Small intestine (tissue), 4 donors: ENCODE data around the gene DRAXIN. TPM values are rescaled to one million over a fixed set of nuclear protein-coding genes. Genes with fewer than 3 reads are reported as not detected.

Source experiments
- polyA plus RNA-seq, 4 donors: library from polyadenylated mRNA; stranded (reverse) in 3 of 4; unstranded in 1 of 4; fragments of 200-250 nt in 3 of 4; fragments of 120-200 nt in 1 of 4; gene quantifications; one replicate each; pipeline versions ENCODE4 v1.2.1 to v1.2.3, GENCODE V29; 2013
- donor health status: healthy with polysubstance abuse.
- donor health status: Bipolar disorder and iron deficiency.
- donor health status: healthy.

DRAXIN gene
- polyA plus RNA-seq, 4 donors = 0.07 to 0.15 TPM; not detected in 2

Other genes starting within 250 kb of the DRAXIN start
- under 1 TPM in 2 of 4 donors, not detected in 2; 0.54 to 0.61 TPM for gene DISP3, start 212.6 kb upstream of the DRAXIN start, polyA plus RNA-seq
- 100 to 1,000 TPM in 1 of 4 donors, 10 to 100 TPM in 2, 1 to 10 TPM in 1; 5.7 to 128 (median 45.3) TPM for gene FBXO2, start 37.3 kb upstream of the DRAXIN start, polyA plus RNA-seq
- 10 to 100 TPM; 11.0 to 32.4 (median 27.8) TPM for gene FBXO44, start 36.8 kb upstream of the DRAXIN start, polyA plus RNA-seq
- gene FBXO6, start 27.5 kb upstream of the DRAXIN start, polyA plus RNA-seq = 10 to 100 TPM; 10.2 to 41.6 (median 27.2) TPM
- gene MAD2L2, start 10.6 kb upstream of the DRAXIN start, polyA plus RNA-seq = 10 to 100 TPM; 17.2 to 34.6 (median 27.6) TPM
- 10 to 100 TPM in 2 of 4 donors, 1 to 10 TPM in 2; 5.6 to 54.9 (median 19.2) TPM for gene AGTRAP, start 44.4 kb downstream of the DRAXIN start, polyA plus RNA-seq
- gene C1orf167, start 70.5 kb downstream of the DRAXIN start, polyA plus RNA-seq = 1 to 10 TPM in 3 of 4 donors, under 1 TPM in 1; 0.10 to 2.4 (median 1.4) TPM
- 10 to 100 TPM; 11.2 to 20.1 (median 15.4) TPM for gene MTHFR, start 114.3 kb downstream of the DRAXIN start, polyA plus RNA-seq
- 10 to 100 TPM in 3 of 4 donors, 1 to 10 TPM in 1; 9.2 to 20.9 (median 12.1) TPM for gene CLCN6, start 114.5 kb downstream of the DRAXIN start, polyA plus RNA-seq
- 10 to 100 TPM in 1 of 4 donors, 1 to 10 TPM in 1, under 1 TPM in 1, not detected in 1; 0.68 to 22.4 (median 1.4) TPM for gene NPPA, start 156.1 kb downstream of the DRAXIN start, polyA plus RNA-seq
- 100 to 1,000 TPM in 1 of 4 donors, 10 to 100 TPM in 1, under 1 TPM in 1, not detected in 1; 0.39 to 145 (median 19.7) TPM for gene NPPB, start 167.2 kb downstream of the DRAXIN start, polyA plus RNA-seq
- gene KIAA2013, start 234.7 kb downstream of the DRAXIN start, polyA plus RNA-seq = 100 to 1,000 TPM in 1 of 4 donors, 10 to 100 TPM in 3; 76.5 to 109 (median 77.4) TPM
- gene PLOD1, start 243.0 kb downstream of the DRAXIN start, polyA plus RNA-seq = 10 to 100 TPM; 26.7 to 74.4 (median 43.2) TPM